Measurements from ENCODE around the gene TMTC2. TPM values are rescaled to one million over a fixed set of nuclear protein-coding genes. Genes with fewer than 3 reads are reported as not detected.
"Not testable (repeated sequence)": the region's sequence is repeated elsewhere in the genome, so short reads cannot be mapped to it uniquely, and the experiment has no call there.

The TMTC2 gene
- total RNA-seq, 1 donor from 2014 or later, result 2.0 TPM

GRCh38 chr12:82838827-82839226 lies 152.1 kb downstream of the TMTC2 start:
- intact Hi-C loops (cut with micrococcal nuclease), result no loop called here

- intact Hi-C loops (cut with micrococcal nuclease), result no loop called here
These were observed 153.1 kb downstream of the TMTC2 start for GRCh38 chr12:82839796-82840195.

- intact Hi-C loops (cut with micrococcal nuclease), result no loop called here
These were observed 154.8 kb downstream of the TMTC2 start for GRCh38 chr12:82841487-82841904.

- intact Hi-C loops (cut with micrococcal nuclease), result no loop called here
These were observed 155.8 kb downstream of the TMTC2 start for GRCh38 chr12:82842480-82842879.

- intact Hi-C loops (cut with micrococcal nuclease), result not testable (repeated sequence)
These were observed 158.4 kb downstream of the TMTC2 start for GRCh38 chr12:82845076-82845475.

GRCh38 chr12:82848845-82849244 lies 162.1 kb downstream of the TMTC2 start:
- intact Hi-C loops (cut with micrococcal nuclease), result no loop called here

GRCh38 chr12:82852529-82852928 lies 165.8 kb downstream of the TMTC2 start:
- intact Hi-C loops (cut with micrococcal nuclease), result no loop called here

GRCh38 chr12:82855872-82856271 lies 169.2 kb downstream of the TMTC2 start:
- intact Hi-C loops (cut with micrococcal nuclease), result no loop called here

GRCh38 chr12:82857276-82857675 lies 170.6 kb downstream of the TMTC2 start:
- intact Hi-C loops (cut with micrococcal nuclease), result no loop called here

GRCh38 chr12:82857911-82858533 lies 171.3 kb downstream of the TMTC2 start:
- intact Hi-C loops (cut with micrococcal nuclease), result no loop called here

GRCh38 chr12:82858534-82858917 lies 171.8 kb downstream of the TMTC2 start:
- intact Hi-C loops (cut with micrococcal nuclease), result no loop called here

- intact Hi-C loops (cut with micrococcal nuclease), result no loop called here
These were observed 175.5 kb downstream of the TMTC2 start for GRCh38 chr12:82862069-82862841.

- intact Hi-C loops (cut with micrococcal nuclease), result no loop called here
These were observed 176.4 kb downstream of the TMTC2 start for GRCh38 chr12:82862876-82863649.

GRCh38 chr12:82866227-82866775 lies 179.6 kb downstream of the TMTC2 start:
- intact Hi-C loops (cut with micrococcal nuclease), result no loop called here

- intact Hi-C loops (cut with micrococcal nuclease), result no loop called here
These were observed 180.2 kb downstream of the TMTC2 start for GRCh38 chr12:82866946-82867345.

GRCh38 chr12:82867762-82868500 lies 181.2 kb downstream of the TMTC2 start:
- intact Hi-C loops (cut with micrococcal nuclease), result no loop called here

- intact Hi-C loops (cut with micrococcal nuclease), result no loop called here
These were observed 184.2 kb downstream of the TMTC2 start for GRCh38 chr12:82870771-82871377.

- intact Hi-C loops (cut with micrococcal nuclease), result no loop called here
These were observed 185.4 kb downstream of the TMTC2 start for GRCh38 chr12:82872088-82872487.

GRCh38 chr12:82873309-82873708 lies 186.6 kb downstream of the TMTC2 start:
- intact Hi-C loops (cut with micrococcal nuclease), result no loop called here

GRCh38 chr12:82873951-82874350 lies 187.2 kb downstream of the TMTC2 start:
- intact Hi-C loops (cut with micrococcal nuclease), result no loop called here

- intact Hi-C loops (cut with micrococcal nuclease), result loop anchor here (5.0 kb wide), 1 partner anchor 188 kb away; the partner anchor contains the start of gene TMTC2
These were observed 188.2 kb downstream of the TMTC2 start for GRCh38 chr12:82874945-82875344.
